ENCODE data around the gene TMEM219.

Gene TMEM219

GRCh38 chr16:29984764-29985147 lies 22.9 kb downstream of the TMEM219 start:
- Histone ChIP-seq H3K4me1 (ENCODE audit: control insufficient read depth, insufficient read depth, low read length) (no peaks in the 10 kb centered on the region), H3K4me3 (ENCODE audit: low read depth, low read length) (no peak overlapping the region), H3K27ac (ENCODE audit: extremely low read depth, low read depth, low read length) (no peak overlapping the region), H3K9me3 (ENCODE audit: control insufficient read depth, insufficient read depth, low read depth, low read length) (no peaks in the 10 kb centered on the region), H3K36me3 (ENCODE audit: control insufficient read depth in 2 of 2, insufficient read depth in 1 of 2, low read length in 2 of 2) (peaks cover 52 to 100% of the 10 kb centered on the region in 2 experiments)
- ChIA-PET CTCF (interaction anchor here (1.4 kb wide), 1 partner anchor 9 kb away, joined by 5 read pairs; no protein-coding TSS in a partner anchor), POLR2A (interaction anchor here (0.6 to 2.7 kb wide), 4 partner anchors 10 to 19 kb away, joined by 3 to 22 read pairs (median 4); partner anchors contain the start of genes HIRIP3 and TAOK2)
- TF ChIP-seq ZNF391 (tag by site-specific recombination; IDR thresholded peaks at IDR 0.05; ENCODE audit: borderline replicate concordance, low read depth) (no peak), ZNF629 (tag by site-specific recombination; IDR thresholded peaks at IDR 0.05) (no peak)

GRCh38 chr16:29985271-29985811 lies 23.5 kb downstream of the TMEM219 start:
- no peaks in the 10 kb centered on the region for H3K4me1 ChIP-seq (ENCODE audit: control insufficient read depth, insufficient read depth, low read length)
- no peak overlapping the region for H3K27ac ChIP-seq (ENCODE audit: extremely low read depth, low read depth, low read length)
- ChIA-PET POLR2A (interaction anchor here (0.5 to 2.7 kb wide), 6 partner anchors 9 to 86 kb away, joined by 3 to 22 read pairs (median 5); partner anchors contain the start of genes HIRIP3, SEZ6L2 and TAOK2), CTCF (interaction anchor here (0.6 to 1.4 kb wide), 2 partner anchors 9 to 46 kb away, joined by 4 to 5 read pairs; no protein-coding TSS in a partner anchor)
- TF ChIP-seq ZNF449 (tag by site-specific recombination; IDR thresholded peaks at IDR 0.05) = no peak
- no peak for TF ChIP-seq ZBTB7A (tag by site-specific recombination; IDR thresholded peaks at IDR 0.05; ENCODE audit: low read depth)
- no peak for TF ChIP-seq ZNF664 (tag by site-specific recombination; IDR thresholded peaks at IDR 0.05)
- peaks cover 52 to 100% of the 10 kb centered on the region in 2 experiments for H3K36me3 ChIP-seq (ENCODE audit: control insufficient read depth in 2 of 2, insufficient read depth in 1 of 2, low read length in 2 of 2)
- no peaks in the 10 kb centered on the region for H3K9me3 ChIP-seq (ENCODE audit: control insufficient read depth, insufficient read depth, low read depth, low read length)
- H3K4me3 ChIP-seq (ENCODE audit: low read depth, low read length) = no peak overlapping the region

GRCh38 chr16:29986231-29986630 lies 24.4 kb downstream of the TMEM219 start:
- POLR2A ChIA-PET = interaction anchor here (0.8 to 2.9 kb wide), 6 partner anchors 8 to 73 kb away, joined by 3 to 22 read pairs (median 6); partner anchors contain the start of genes HIRIP3, KCTD13 and TAOK2
- TF ChIP-seq ZNF2 (tag by site-specific recombination; IDR thresholded peaks at IDR 0.05) (0 out of 2 replicates have a peak, but pooled peaks have one; percentile 17), KLF1 (tag by site-specific recombination; IDR thresholded peaks at IDR 0.05) (no peak), ZNF549 (tag by site-specific recombination; IDR thresholded peaks at IDR 0.05) (no peak), ZNF157 (tag by site-specific recombination; IDR thresholded peaks at IDR 0.05) (no peak)

GRCh38 chr16:29986931-29987330 lies 25.1 kb downstream of the TMEM219 start:
- POLR2A ChIA-PET = interaction anchor here (0.7 to 2.9 kb wide), 5 partner anchors 9 to 73 kb away, joined by 3 to 22 read pairs (median 7); partner anchors contain the start of genes HIRIP3, INO80E, KCTD13 and TAOK2
- no peaks in the 10 kb centered on the region for H3K9me3 ChIP-seq (ENCODE audit: control insufficient read depth, insufficient read depth, low read depth, low read length)
- H3K4me1 ChIP-seq (ENCODE audit: control insufficient read depth, insufficient read depth, low read length) = no peaks in the 10 kb centered on the region
- TF ChIP-seq ZNF513 (tag by site-specific recombination; IDR thresholded peaks at IDR 0.05) (0 out of 2 replicates have a peak, but pooled peaks have one; percentile 11), ZNF544 (tag by site-specific recombination; IDR thresholded peaks at IDR 0.05) (no peak)
- H3K36me3 ChIP-seq (ENCODE audit: control insufficient read depth in 2 of 2, insufficient read depth in 1 of 2, low read length in 2 of 2) = peaks cover 45 to 100% of the 10 kb centered on the region in 2 experiments
- no peak overlapping the region for H3K4me3 ChIP-seq (ENCODE audit: low read depth, low read length)
- CTCF ChIA-PET = interaction anchor here (0.5 kb wide), 1 partner anchor 45 kb away, joined by 4 read pairs; no protein-coding TSS in a partner anchor
- no peak overlapping the region for H3K27ac ChIP-seq (ENCODE audit: extremely low read depth, low read depth, low read length)

More at GRCh38 chr16:29986231-29986630, 24.4 kb downstream of the TMEM219 start:
- CTCF ChIA-PET = no interaction called here
- no peak overlapping the region for H3K27ac ChIP-seq (ENCODE audit: extremely low read depth, low read depth, low read length)
- H3K4me1 ChIP-seq (ENCODE audit: control insufficient read depth, insufficient read depth, low read length) = no peaks in the 10 kb centered on the region
- H3K36me3 ChIP-seq (ENCODE audit: control insufficient read depth in 2 of 2, insufficient read depth in 1 of 2, low read length in 2 of 2) = peaks cover 52 to 100% of the 10 kb centered on the region in 2 experiments
- H3K9me3 ChIP-seq (ENCODE audit: control insufficient read depth, insufficient read depth, low read depth, low read length) = no peaks in the 10 kb centered on the region
- H3K4me3 ChIP-seq (ENCODE audit: low read depth, low read length) = no peak overlapping the region

Measured in HEK293 (cell line).